Heart right ventricle (tissue), 16 donors: ENCODE data around the gene PSG2. TPM values are rescaled to one million over a fixed set of nuclear protein-coding genes. Genes with fewer than 3 reads are reported as not detected.
"Not testable (repeated sequence)": the region's sequence is repeated elsewhere in the genome, so short reads cannot be mapped to it uniquely, and the experiment has no call there.

Experiments
- ATAC-seq, 8 donors: fragments of 200-7000 bp; cut with Tn5 transposase; one replicate each; pipeline ENCODE4 v1.9.1; 2020; ENCODE audit warnings: mild to moderate bottlenecking in 8 of 8, moderate library complexity in 8 of 8, moderate number of reproducible peaks in 1 of 8
- DNase-seq, 2 donors: peaks; one replicate each; pipeline ENCODE4 v3.0.0-alpha.2; 2020
- H3K27ac ChIP-seq, 10 donors: fragments of 200-600 bp; sonication (generic) in 2 of 10; one replicate each; pipeline versions ENCODE4 v1.5.0 to v1.8.0; 2020 to 2022; ENCODE audit warnings: mild to moderate bottlenecking in 3 of 10
- H3K27me3 ChIP-seq, 7 donors: fragments of 200-600 bp; one replicate each; pipeline ENCODE4 v1.8.0; 2021 to 2022; ENCODE audit warnings: mild to moderate bottlenecking in 2 of 7
- H3K36me3 ChIP-seq, 9 donors: fragments of 200-600 bp; sonication (generic) in 1 of 9; one replicate each; pipeline versions ENCODE4 v1.5.0 to v1.8.0; 2020 to 2022; ENCODE audit warnings: mild to moderate bottlenecking in 2 of 9
- H3K4me1 ChIP-seq, 9 donors: fragments of 200-600 bp; sonication (generic) in 1 of 9; one replicate each; pipeline versions ENCODE4 v1.5.0 to v1.8.0; 2020 to 2022; ENCODE audit warnings: mild to moderate bottlenecking in 4 of 9
- H3K4me3 ChIP-seq, 10 donors: fragments of 200-600 bp; sonication (generic) in 2 of 10; one replicate each; pipeline versions ENCODE4 v1.5.0 to v1.8.0; 2020 to 2022; ENCODE audit warnings: mild to moderate bottlenecking in 7 of 10, moderate library complexity in 2 of 10
- H3K9me3 ChIP-seq, 11 donors: fragments of 200-600 bp in 10 of 11; sonication (generic) in 2 of 11; one replicate each; pipeline versions ENCODE4 v1.5.0 to v1.8.0; 2013 to 2022; ENCODE audit warnings: mild to moderate bottlenecking in 2 of 11, control low read depth in 1 of 11, moderate library complexity in 1 of 11
- WGBS, 2 donors: extraction: QIAGEN DNeasy Blood & Tissue Kit; methylation state at CpG; one replicate each; pipeline ENCODE4 v1.1.7; 2013; ENCODE audit warnings: inconsistent platforms in 1 of 2; 5-methylcytosine and 5-hydroxymethylcytosine counted together
- intact Hi-C, 10 donors: fragments of 100-400 bp; cut with DNase I; formaldehyde crosslinking; loops; one replicate each; pipeline versions ENCODE4 v1.11.1 to v1.14.2; 2022
- polyA plus RNA-seq, 2 donors: library from polyadenylated mRNA; stranded (reverse); fragments of 200-250 nt; gene quantifications; one replicate each; pipeline ENCODE4 v1.2.3, GENCODE V29; 2013
- total RNA-seq, 10 donors: library from RNA; stranded (reverse); fragmentation: NEBNext Ultra II Directional in 3 of 10; extraction: Animal tissue kit (Norgen Biotek cat#: 25700) in 3 of 10; gene quantifications; one replicate each; pipeline versions ENCODE4 v1.2.1 to v1.2.4, GENCODE V29; 2021 to 2023
- TF ChIP-seq, protein P1 (sequence below), 9 donors: fragments of 200-600 bp; sonication (generic) in 2 of 9; IDR thresholded peaks; one replicate each; pipeline versions ENCODE4 v1.5.0 to v1.8.0; 2021 to 2022; ENCODE audit warnings: antibody characterized with exemption in 9 of 9, mild to moderate bottlenecking in 5 of 9, moderate library complexity in 1 of 9
- donor health status: Arrhythmogenic right ventricular cardiomyopathy.
- donor health status: ischemic (EF 13 %, LVEDD 7.1; RV severe dilation, severe dysfunction).
- donor health status: healthy with polysubstance abuse.
- donor health status: DM: no; HTN: yes; CAD: no.
- donor health status: DM: no; HTN: no; CAD: no.
- donor health status: ischemic (EF 25% LVEDD 6.9; RV normal size, moderate dysfunction).
- donor health status: ischemic (EF 25% LVEDD 5.7; RV mildly dilated, moderate dysfunction).
- donor health status: healthy.
- donor health status: DM: yes; HTN: yes; CAD: no.
- donor health status: Ischemic cardiomyopathy.
- donor health status: ischemic (EF 35%, LVEDD 5.7; RV mildly dilated, moderate dysfunction).
- donor health status: nonischemic (EF 11% LVEDD 7.7; RV severe dilation, severe dysfunction).
- donor health status: DM: yes; HTN: yes; CAD: no.
- donor health status: PGD.
- donor health status: ischemic (EF 29% LVEDD 5.4; RV normal size, mild dysfunction).
- donor health status: nonischemic (EF 23%, LVEDD 6.1; RV moderate dilation, normal function).

Gene PSG2
- total and polyA plus RNA-seq, 12 donors, result not detected

DNA sequence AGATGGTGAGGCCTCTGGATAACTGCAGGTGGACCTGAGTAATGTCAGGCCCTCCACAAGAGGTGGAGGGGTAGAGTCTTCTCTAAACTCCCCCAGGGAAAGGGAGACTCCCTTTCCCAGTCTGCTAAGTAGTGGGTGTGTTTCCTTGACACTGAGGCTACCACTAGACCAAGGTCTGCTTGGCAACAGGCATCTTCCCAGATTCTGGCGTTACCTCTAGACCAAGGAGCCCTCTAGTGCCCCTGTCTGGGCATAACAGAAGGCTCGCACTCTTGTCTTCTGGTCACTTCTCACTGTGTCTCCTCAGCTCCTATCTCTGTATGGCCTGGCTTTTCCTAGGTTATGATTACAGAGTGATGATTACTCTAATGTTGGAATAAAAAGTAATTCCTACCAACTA, 50.9 kb downstream of the PSG2 start:
- intact Hi-C loops, H3K4me1 ChIP-seq, H3K4me3 ChIP-seq, H3K36me3 ChIP-seq, H3K27me3 ChIP-seq, H3K27ac ChIP-seq, H3K9me3 ChIP-seq, ATAC-seq: not testable (repeated sequence)
- peak in 1 of 2 donors; percentile 7 for DNase-seq
- TF ChIP-seq, protein P1, sequence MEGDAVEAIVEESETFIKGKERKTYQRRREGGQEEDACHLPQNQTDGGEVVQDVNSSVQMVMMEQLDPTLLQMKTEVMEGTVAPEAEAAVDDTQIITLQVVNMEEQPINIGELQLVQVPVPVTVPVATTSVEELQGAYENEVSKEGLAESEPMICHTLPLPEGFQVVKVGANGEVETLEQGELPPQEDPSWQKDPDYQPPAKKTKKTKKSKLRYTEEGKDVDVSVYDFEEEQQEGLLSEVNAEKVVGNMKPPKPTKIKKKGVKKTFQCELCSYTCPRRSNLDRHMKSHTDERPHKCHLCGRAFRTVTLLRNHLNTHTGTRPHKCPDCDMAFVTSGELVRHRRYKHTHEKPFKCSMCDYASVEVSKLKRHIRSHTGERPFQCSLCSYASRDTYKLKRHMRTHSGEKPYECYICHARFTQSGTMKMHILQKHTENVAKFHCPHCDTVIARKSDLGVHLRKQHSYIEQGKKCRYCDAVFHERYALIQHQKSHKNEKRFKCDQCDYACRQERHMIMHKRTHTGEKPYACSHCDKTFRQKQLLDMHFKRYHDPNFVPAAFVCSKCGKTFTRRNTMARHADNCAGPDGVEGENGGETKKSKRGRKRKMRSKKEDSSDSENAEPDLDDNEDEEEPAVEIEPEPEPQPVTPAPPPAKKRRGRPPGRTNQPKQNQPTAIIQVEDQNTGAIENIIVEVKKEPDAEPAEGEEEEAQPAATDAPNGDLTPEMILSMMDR (IDR thresholded peaks at IDR 0.05), result peak in 6 of 9 donors; percentile 20 to 36 (median 28)
- 27 to 37% methylated on average over 2 of the region's 2 CpGs for WGBS, 2 donors

DNA sequence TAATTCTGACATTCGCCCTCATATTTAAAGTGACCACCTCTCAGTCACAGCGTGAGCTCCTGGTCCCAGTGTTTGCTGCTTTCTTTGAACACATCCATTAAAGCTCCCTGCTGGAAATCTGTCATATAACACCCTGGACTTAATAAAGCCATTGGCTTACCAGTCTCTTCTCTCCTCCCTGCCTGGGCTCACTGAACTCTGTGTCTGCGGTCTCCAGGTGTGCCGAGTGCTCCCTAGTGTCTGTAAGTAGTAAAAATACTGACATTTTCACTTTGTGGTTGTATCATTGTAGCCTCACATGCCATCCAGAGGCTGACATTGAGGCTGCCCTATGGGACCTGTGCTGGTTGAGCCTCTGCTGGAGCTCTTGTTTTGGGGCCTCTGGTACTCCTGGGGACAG, 53.6 kb downstream of the PSG2 start:
- no peak for DNase-seq
- Histone ChIP-seq H3K36me3 (no peaks in the 10 kb centered on the region), H3K4me3 (no peak overlapping the region), H3K27ac (no peak overlapping the region), H3K4me1 (no peaks in the 10 kb centered on the region), H3K27me3 (no peaks in the 10 kb centered on the region), H3K9me3 (no peaks in the 10 kb centered on the region)
- TF ChIP-seq, protein P1 (IDR thresholded peaks at IDR 0.05), result no peak
- ATAC-seq, result no peak
- intact Hi-C loops, result no loop called here
- WGBS, 2 donors, result 73 to 83% methylated on average over 4 of the region's 4 CpGs

- H3K27me3 ChIP-seq, H3K27ac ChIP-seq, intact Hi-C loops, H3K9me3 ChIP-seq, H3K4me1 ChIP-seq, DNase-seq, H3K36me3 ChIP-seq, ATAC-seq, H3K4me3 ChIP-seq: not testable (repeated sequence)
- 46 to 47% methylated on average over 10 of the region's 10 CpGs for WGBS, 2 donors
- TF ChIP-seq, protein P1 (IDR thresholded peaks at IDR 0.05), result peak in 1 of 9 donors; percentile 14
Observed at GRCh38 chr19:43027985-43028384, 54.5 kb downstream of the PSG2 start.

DNA sequence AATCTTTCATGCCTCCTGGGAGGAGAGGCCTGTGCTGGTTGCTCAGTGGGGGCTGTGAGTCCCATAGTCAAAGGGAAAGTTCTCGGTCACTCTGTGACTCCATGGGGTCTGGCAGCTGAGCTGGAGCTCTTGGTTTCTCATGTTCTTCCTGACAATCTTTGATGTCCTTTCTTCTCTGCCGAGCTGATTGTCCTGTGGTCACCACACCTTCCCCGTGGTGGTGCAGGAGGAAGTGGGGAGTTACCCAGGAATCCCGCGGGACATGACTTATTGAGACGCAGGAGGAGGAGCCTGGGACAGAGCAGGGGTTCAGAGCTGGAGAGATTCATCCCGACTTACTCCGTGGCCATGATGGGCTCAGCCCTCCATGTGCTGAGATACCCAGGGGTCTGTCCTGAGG, 55.4 kb downstream of the PSG2 start:
- H3K4me1 ChIP-seq, H3K4me3 ChIP-seq, H3K27me3 ChIP-seq, H3K9me3 ChIP-seq, H3K36me3 ChIP-seq, DNase-seq, H3K27ac ChIP-seq, ATAC-seq, intact Hi-C loops: not testable (repeated sequence)
- WGBS, 2 donors, result 77 to 80% methylated on average over 8 of the region's 8 CpGs

- DNase-seq, H3K36me3 ChIP-seq, H3K27me3 ChIP-seq, intact Hi-C loops, H3K27ac ChIP-seq, H3K9me3 ChIP-seq, H3K4me3 ChIP-seq, H3K4me1 ChIP-seq, ATAC-seq: not testable (repeated sequence)
- WGBS, 2 donors, result 75 to 82% methylated on average over 6 of the region's 6 CpGs
Observed at GRCh38 chr19:43026369-43026768, 56.1 kb downstream of the PSG2 start, which contains the start of gene PSG11. Gene PSG11 (minus strand): TSS chr19:43026469. CDS start chr19:43026372, 97 bp downstream.

GRCh38 chr19:43022098-43022497, 60.4 kb downstream of the PSG2 start:
- intact Hi-C loops, DNase-seq, H3K4me1 ChIP-seq, ATAC-seq, H3K36me3 ChIP-seq, H3K27me3 ChIP-seq, H3K4me3 ChIP-seq, H3K9me3 ChIP-seq: not testable (repeated sequence)
- peak overlapping the region in 2 of 10 donors; percentile 31 to 47 for H3K27ac ChIP-seq
- WGBS, 2 donors, result 60 to 66% methylated on average over 4 of the region's 4 CpGs

DNA sequence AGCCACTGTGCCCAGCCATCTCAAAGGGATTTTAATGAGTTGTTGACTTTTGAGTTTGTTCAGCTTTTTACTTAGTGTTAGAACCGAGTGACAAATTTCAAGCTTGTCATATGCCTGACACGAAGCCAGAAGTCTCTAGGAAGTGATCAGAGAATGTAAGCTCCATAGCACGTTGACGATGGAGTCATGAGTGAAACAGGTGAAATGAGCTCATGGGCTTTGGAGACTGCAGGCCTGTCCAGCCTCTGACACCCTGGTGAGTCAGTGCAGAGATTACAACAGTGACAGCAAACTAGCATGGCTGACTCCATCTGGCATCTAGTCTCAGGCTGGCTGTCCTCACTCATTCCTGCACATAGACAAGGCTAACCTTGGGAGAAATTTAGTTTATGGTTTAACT, 60.9 kb downstream of the PSG2 start:
- ATAC-seq (peak in 2 of 8 donors; percentile 41 to 56), DNase-seq (peak in 1 of 2 donors; percentile 18)
- H3K9me3 ChIP-seq, H3K4me1 ChIP-seq, H3K36me3 ChIP-seq, H3K4me3 ChIP-seq, H3K27me3 ChIP-seq, intact Hi-C loops: not testable (repeated sequence)
- peak overlapping the region in 2 of 10 donors; percentile 31 to 47 for H3K27ac ChIP-seq
- WGBS, 2 donors, result 56 to 63% methylated on average over 4 of the region's 4 CpGs
